DOHH2 (cell line): ENCODE data around the gene CCDC126.

Experiments
- CTCF ChIP-seq: fragments of 200-600 bp; sonication (generic); IDR thresholded peaks from one replicate; pipeline ENCODE4 v1.5.1; 2014; ENCODE audit warnings: antibody characterized with exemption, mild to moderate bottlenecking, low read depth, low read length; ENCODE audit not compliant: poor library complexity, severe bottlenecking
- EZH2phosphoT487 ChIP-seq: fragments of 200-600 bp; sonication (generic); IDR thresholded peaks from 2 replicates; pipeline ENCODE4 v1.6.1; 2017; ENCODE audit warnings: borderline replicate concordance, mild to moderate bottlenecking, antibody characterized with exemption, low read length, moderate library complexity, mixed read lengths

GRCh38 chr7:23680414-23681405, 83.5 kb downstream of the CCDC126 start:
- TF ChIP-seq CTCF (no peak), EZH2phosphoT487 (no peak)
